OCI-LY7 (cell line): ENCODE data around the gene KCNJ11. TPM values are rescaled to one million over a fixed set of nuclear protein-coding genes. Genes with fewer than 3 reads are reported as not detected.

Experiments
- BruUV-seq: library from RNA; stranded (reverse); fragments of 400-500 nt; replicated peaks from 2 replicates; lab custom pipeline; 2021; lab: Mats Ljungman, UMichigan
- CTCF ChIA-PET: fragments of 300-600 bp; sonication (Branson Sonifier 250); formaldehyde crosslinking; loops from one replicate; lab custom pipeline; 2022; ENCODE audit warnings: antibody characterized with exemption; ENCODE audit not compliant: unreplicated experiment; lab: Charles Lee
- POLR2A ChIA-PET: fragments of 300-600 bp; sonication (Branson Sonifier 250); formaldehyde crosslinking; loops from one replicate; lab custom pipeline; 2022; ENCODE audit warnings: antibody characterized with exemption; lab: Charles Lee
- DNase-seq: peaks from one replicate; pipeline ENCODE4 v3.0.0-alpha.2; 2015; ENCODE audit warnings: low spot score
- H2AFZ ChIP-seq: fragments of 200-600 bp; sonication (generic), shearing (Covaris generic); 2 replicates; pipeline ENCODE4 v1.6.1; 2014; ENCODE audit warnings: mild to moderate bottlenecking, antibody characterized with exemption, low read length, moderate library complexity
- H3K27ac ChIP-seq: fragments of 200-600 bp; sonication (generic); 2 replicates; pipeline ENCODE4 v1.5.1; 2014; ENCODE audit warnings: mixed run types, low read depth, mild to moderate bottlenecking, moderate library complexity, low read length, inconsistent platforms; ENCODE audit not compliant: poor library complexity, severe bottlenecking
- H3K36me3 ChIP-seq: fragments of 200-600 bp; sonication (generic); 2 replicates; pipeline ENCODE4 v1.6.1; 2014; ENCODE audit warnings: mild to moderate bottlenecking, antibody characterized with exemption, low read length, moderate library complexity, mixed read lengths; ENCODE audit not compliant: insufficient read depth
- H3K4me1 ChIP-seq: fragments of 200-600 bp; sonication (generic); 2 replicates; pipeline ENCODE4 v1.5.1; 2014; ENCODE audit warnings: mild to moderate bottlenecking, low read length; ENCODE audit not compliant: insufficient read depth, poor library complexity, severe bottlenecking
- H3K4me2 ChIP-seq: fragments of 200-600 bp; sonication (generic); 2 replicates; pipeline ENCODE4 v1.6.1; 2014; ENCODE audit warnings: mild to moderate bottlenecking, low read length
- H3K4me3 ChIP-seq: fragments of 200-600 bp; sonication (generic); 2 replicates; pipeline ENCODE4 v1.5.1; 2014; ENCODE audit warnings: mild to moderate bottlenecking, low read depth, low read length; ENCODE audit not compliant: poor library complexity, severe bottlenecking
- H3K79me2 ChIP-seq: fragments of 200-600 bp; sonication (generic); 2 replicates; pipeline ENCODE4 v1.6.1; 2016; ENCODE audit warnings: low read depth, mild to moderate bottlenecking, low read length, moderate library complexity, mixed read lengths; ENCODE audit not compliant: insufficient read depth
- H3K9me2 ChIP-seq: fragments of 200-600 bp; sonication (generic); 2 replicates; pipeline ENCODE4 v1.6.1; 2016; ENCODE audit warnings: mild to moderate bottlenecking, low read length, mixed read lengths; ENCODE audit not compliant: insufficient read depth
- H3K9me3 ChIP-seq: fragments of 200-600 bp; sonication (generic); 2 replicates; pipeline ENCODE4 v1.6.1; 2014; ENCODE audit warnings: mild to moderate bottlenecking, mixed run types, low read length, mixed read lengths
- H4K20me1 ChIP-seq: fragments of 200-600 bp; sonication (generic); 2 replicates; pipeline ENCODE4 v1.6.1; 2014; ENCODE audit warnings: mild to moderate bottlenecking, antibody characterized with exemption, low read length, moderate library complexity, mixed read lengths; ENCODE audit not compliant: insufficient read depth
- EZH2phosphoT487 ChIP-seq: fragments of 200-600 bp; sonication (generic); IDR thresholded peaks from 2 replicates; pipeline ENCODE4 v1.6.1; 2018; ENCODE audit warnings: low read depth, borderline replicate concordance, mild to moderate bottlenecking, mixed run types, antibody characterized with exemption, low read length, moderate library complexity, mixed read lengths
- intact Hi-C: fragments of 100-400 bp; cut with micrococcal nuclease; formaldehyde crosslinking; loops from one replicate; pipeline ENCODE4 v1.10.0; 2022; ENCODE audit not compliant: unreplicated experiment
- total RNA-seq, 2 experiments: library from RNA; depleted of rRNA in 1 of 2; stranded (reverse); fragments of >200 nt in 1 of 2; shearing (Covaris generic) in 1 of 2; gene quantifications; 2 replicates each; pipeline ENCODE4 v1.2.3, GENCODE V29; 2014 to 2022
- TF ChIP-seq, protein P1 (sequence below): fragments of 200-600 bp; sonication (generic); conservative IDR thresholded peaks from 2 replicates; pipeline ENCODE4 v1.5.1; 2014; ENCODE audit warnings: mild to moderate bottlenecking, antibody characterized with exemption, low read length, moderate library complexity, mixed read lengths

The KCNJ11 gene
- total RNA-seq, 2 experiments from 2014 or later, result 7.0 to 8.0 TPM

DNA sequence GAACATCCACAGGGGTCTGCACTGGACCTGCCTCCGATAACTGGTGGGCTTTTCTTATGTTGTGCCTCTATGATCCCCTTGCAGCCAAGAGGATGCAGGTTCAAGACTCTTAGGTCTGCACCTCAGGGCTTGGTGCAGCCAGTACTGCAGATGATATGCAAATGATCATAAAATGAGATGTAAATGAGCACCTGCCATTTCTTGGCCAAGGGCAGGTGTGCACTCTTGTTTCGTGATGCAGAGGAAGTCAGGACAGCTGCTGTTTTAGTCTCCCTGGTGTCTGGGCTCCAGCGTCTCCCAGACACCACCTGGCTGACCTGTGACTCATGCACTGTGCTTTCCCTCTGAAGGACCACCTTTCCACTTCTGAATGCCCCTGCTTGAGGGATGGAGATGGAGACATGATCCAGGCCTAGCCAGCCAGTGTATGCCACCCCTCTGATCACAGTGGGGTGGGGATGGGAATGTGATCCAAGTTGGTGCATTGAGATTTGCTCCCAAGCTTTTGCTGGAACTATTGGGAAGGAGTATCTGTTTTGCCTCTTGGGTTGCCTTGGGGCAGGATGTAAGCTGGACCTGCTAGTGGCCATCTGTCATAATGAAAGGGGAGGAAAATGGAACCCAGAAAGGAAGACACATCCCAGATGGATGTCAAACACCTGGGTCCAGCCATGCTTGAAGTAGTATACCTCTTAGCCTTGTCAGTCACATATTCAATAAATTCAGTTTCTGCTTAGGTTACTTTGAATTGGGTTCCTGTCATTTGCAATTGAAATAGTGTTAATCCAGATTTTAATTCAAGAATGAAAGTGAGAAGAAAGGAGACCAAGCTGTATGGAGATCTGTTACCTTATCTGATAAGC lies 3.3 kb upstream of the KCNJ11 start:
- no peaks in the 10 kb centered on the region for H3K9me2 ChIP-seq
- CTCF ChIA-PET, result no interaction called here
- no peaks in the 10 kb centered on the region for H3K36me3 ChIP-seq
- H3K4me2 ChIP-seq, result peak overlapping the region; percentile 74
- H2AFZ ChIP-seq, result no peak overlapping the region
- peaks cover 50% of the 10 kb centered on the region for H3K4me1 ChIP-seq
- BruUV-seq, result no TSS peak
- no peaks in the 10 kb centered on the region for H4K20me1 ChIP-seq
- TF ChIP-seq EZH2phosphoT487, result no peak
- TF ChIP-seq, protein P1, sequence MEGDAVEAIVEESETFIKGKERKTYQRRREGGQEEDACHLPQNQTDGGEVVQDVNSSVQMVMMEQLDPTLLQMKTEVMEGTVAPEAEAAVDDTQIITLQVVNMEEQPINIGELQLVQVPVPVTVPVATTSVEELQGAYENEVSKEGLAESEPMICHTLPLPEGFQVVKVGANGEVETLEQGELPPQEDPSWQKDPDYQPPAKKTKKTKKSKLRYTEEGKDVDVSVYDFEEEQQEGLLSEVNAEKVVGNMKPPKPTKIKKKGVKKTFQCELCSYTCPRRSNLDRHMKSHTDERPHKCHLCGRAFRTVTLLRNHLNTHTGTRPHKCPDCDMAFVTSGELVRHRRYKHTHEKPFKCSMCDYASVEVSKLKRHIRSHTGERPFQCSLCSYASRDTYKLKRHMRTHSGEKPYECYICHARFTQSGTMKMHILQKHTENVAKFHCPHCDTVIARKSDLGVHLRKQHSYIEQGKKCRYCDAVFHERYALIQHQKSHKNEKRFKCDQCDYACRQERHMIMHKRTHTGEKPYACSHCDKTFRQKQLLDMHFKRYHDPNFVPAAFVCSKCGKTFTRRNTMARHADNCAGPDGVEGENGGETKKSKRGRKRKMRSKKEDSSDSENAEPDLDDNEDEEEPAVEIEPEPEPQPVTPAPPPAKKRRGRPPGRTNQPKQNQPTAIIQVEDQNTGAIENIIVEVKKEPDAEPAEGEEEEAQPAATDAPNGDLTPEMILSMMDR, result no peak
- no peaks in the 10 kb centered on the region for H3K79me2 ChIP-seq
- no peaks in the 10 kb centered on the region for H3K9me3 ChIP-seq
- POLR2A ChIA-PET, result interaction anchor here (2.7 kb wide), 1 partner anchor 9 kb away, joined by 10 read pairs; no protein-coding TSS in a partner anchor
- peak overlapping the region; percentile 48 for H3K4me3 ChIP-seq
- intact Hi-C loops, result no loop called here
- peak overlapping the region; percentile 80 for H3K27ac ChIP-seq
- peak; percentile 87 for DNase-seq

DNA sequence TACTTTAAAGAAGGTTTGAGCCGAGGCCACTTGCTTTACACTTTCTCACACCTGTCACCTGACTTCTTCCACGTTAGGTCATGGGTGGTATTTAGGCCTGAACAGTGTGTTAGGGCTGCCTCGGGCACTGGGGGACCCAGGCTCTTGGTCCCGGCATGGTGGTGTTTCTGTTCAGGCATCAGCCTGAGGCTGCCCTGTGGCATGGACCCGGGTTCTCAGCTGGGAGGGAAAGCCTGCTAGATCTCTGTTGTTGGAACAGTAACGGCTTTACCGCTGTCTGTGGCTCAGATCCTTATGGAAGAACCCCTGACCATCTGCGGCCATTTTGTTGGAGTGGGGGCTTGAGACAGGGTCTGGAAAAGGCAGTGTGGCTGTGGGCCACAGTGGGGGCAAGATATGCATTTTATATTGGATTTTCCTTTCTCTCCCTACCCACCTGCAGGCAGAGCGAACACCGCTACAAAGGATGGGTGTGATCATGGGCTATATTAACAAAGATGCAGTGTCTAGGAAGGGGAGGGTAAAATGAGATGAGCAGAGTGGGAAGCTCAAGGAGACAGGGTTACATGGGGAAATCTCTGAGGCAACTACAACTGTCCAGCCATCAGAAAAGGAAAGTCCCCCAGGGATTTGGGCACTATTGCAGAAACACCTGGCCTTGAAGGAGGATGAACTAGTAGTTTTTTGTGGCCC lies 1.6 kb upstream of the KCNJ11 start:
- Histone ChIP-seq H3K27ac (peak overlapping the region; percentile 80), H3K9me2 (no peaks in the 10 kb centered on the region), H3K9me3 (no peaks in the 10 kb centered on the region), H3K36me3 (no peaks in the 10 kb centered on the region), H2AFZ (peak overlapping the region; percentile 49), H3K4me3 (peak overlapping the region; percentile 67), H3K4me1 (peaks cover 56% of the 10 kb centered on the region), H4K20me1 (0 out of 2 replicates have a peak, but pooled peaks cover 4% of the 10 kb centered on the region), H3K4me2 (peak overlapping the region; percentile 74), H3K79me2 (no peaks in the 10 kb centered on the region)
- DNase-seq, result no peak
- intact Hi-C loops, result no loop called here
- CTCF ChIA-PET, result interaction anchor here (1.0 kb wide), 1 partner anchor 10 kb away, joined by 4 read pairs; no protein-coding TSS in a partner anchor
- TF ChIP-seq, protein P1, result no peak
- POLR2A ChIA-PET, result interaction anchor here (0.6 kb wide), 2 partner anchors 29 to 203 kb away, joined by 3 to 6 read pairs; no protein-coding TSS in a partner anchor
- BruUV-seq, result no TSS peak
